IPS-15b (cell line): ENCODE measurements around the gene M1AP.
"Not testable (repeated sequence)": the region's sequence is repeated elsewhere in the genome, so short reads cannot be mapped to it uniquely, and the experiment has no call there.

Experiments
- H3K27me3 ChIP-seq: one replicate; pipeline ENCODE4 v1.6.1; 2013; ENCODE audit warnings: low read length; ENCODE audit not compliant: control insufficient read depth, insufficient read depth
- H3K36me3 ChIP-seq: one replicate; pipeline ENCODE4 v1.6.1; 2013; ENCODE audit warnings: low read length; ENCODE audit not compliant: control insufficient read depth, insufficient read depth
- H3K4me1 ChIP-seq: one replicate; pipeline ENCODE4 v1.6.1; 2013; ENCODE audit warnings: mild to moderate bottlenecking, low read length; ENCODE audit not compliant: control insufficient read depth, insufficient read depth
- H3K4me3 ChIP-seq: one replicate; pipeline ENCODE4 v1.5.1; 2013; ENCODE audit warnings: low read depth, low read length
- H3K9ac ChIP-seq: one replicate; pipeline ENCODE4 v1.6.1; 2013; ENCODE audit warnings: low read depth, mild to moderate bottlenecking, low read length
- H3K9me3 ChIP-seq: one replicate; pipeline ENCODE4 v1.6.1; 2013; ENCODE audit warnings: mild to moderate bottlenecking, low read length; ENCODE audit not compliant: control insufficient read depth, insufficient read depth

Gene M1AP

GRCh38 chr2:74646834-74647482 lies 1.2 kb downstream of the M1AP start:
- Histone ChIP-seq H3K4me3 (peak overlapping the region; percentile 13), H3K4me1 (no peaks in the 10 kb centered on the region), H3K9ac (no peak overlapping the region), H3K27me3 (peaks cover 30% of the 10 kb centered on the region), H3K36me3 (no peaks in the 10 kb centered on the region), H3K9me3 (no peaks in the 10 kb centered on the region)

- no peak overlapping the region for H3K4me3 ChIP-seq
Measured at GRCh38 chr2:74646201-74646600, 1.9 kb downstream of the M1AP start.

GRCh38 chr2:74645344-74645743 lies 2.8 kb downstream of the M1AP start:
- no peak overlapping the region for H3K4me3 ChIP-seq

More at GRCh38 chr2:74646201-74646600, 1.9 kb downstream of the M1AP start:
- Histone ChIP-seq H3K27me3 (peaks cover 26% of the 10 kb centered on the region), H3K4me1 (no peaks in the 10 kb centered on the region), H3K9ac (no peak overlapping the region), H3K36me3 (no peaks in the 10 kb centered on the region), H3K9me3 (no peaks in the 10 kb centered on the region)

GRCh38 chr2:74639550-74639949 lies 8.6 kb downstream of the M1AP start:
- Histone ChIP-seq H3K9ac (no peak overlapping the region), H3K9me3 (no peaks in the 10 kb centered on the region)

More at GRCh38 chr2:74645344-74645743, 2.8 kb downstream of the M1AP start:
- no peak overlapping the region for H3K9ac ChIP-seq
- no peaks in the 10 kb centered on the region for H3K4me1 ChIP-seq
- H3K9me3 ChIP-seq = no peaks in the 10 kb centered on the region
- H3K36me3 ChIP-seq = no peaks in the 10 kb centered on the region
- peaks cover 20% of the 10 kb centered on the region for H3K27me3 ChIP-seq

GRCh38 chr2:74632939-74633312 lies 15.2 kb downstream of the M1AP start:
- Histone ChIP-seq H3K4me1 (peaks cover 15% of the 10 kb centered on the region), H3K4me3 (no peak overlapping the region), H3K9me3 (no peaks in the 10 kb centered on the region), H3K36me3 (no peaks in the 10 kb centered on the region), H3K27me3 (no peaks in the 10 kb centered on the region), H3K9ac (no peak overlapping the region)

More at GRCh38 chr2:74639550-74639949, 8.6 kb downstream of the M1AP start:
- Histone ChIP-seq H3K36me3 (no peaks in the 10 kb centered on the region), H3K4me3 (no peak overlapping the region), H3K4me1 (no peaks in the 10 kb centered on the region), H3K27me3 (no peaks in the 10 kb centered on the region)

- Histone ChIP-seq H3K27me3 (no peaks in the 10 kb centered on the region), H3K36me3 (no peaks in the 10 kb centered on the region), H3K9me3 (no peaks in the 10 kb centered on the region), H3K9ac (no peak overlapping the region), H3K4me1 (peaks cover 15% of the 10 kb centered on the region), H3K4me3 (no peak overlapping the region)
Measured at GRCh38 chr2:74632209-74632938, 15.8 kb downstream of the M1AP start.

- not testable (repeated sequence) for H3K36me3 ChIP-seq, H3K9me3 ChIP-seq, H3K27me3 ChIP-seq, H3K9ac ChIP-seq, H3K4me3 ChIP-seq
- peaks cover 15% of the 10 kb centered on the region for H3K4me1 ChIP-seq
Measured at GRCh38 chr2:74630454-74630853, 17.7 kb downstream of the M1AP start.

GRCh38 chr2:74628538-74629105 lies 19.5 kb downstream of the M1AP start:
- no peaks in the 10 kb centered on the region for H3K27me3 ChIP-seq
- H3K9ac ChIP-seq = no peak overlapping the region
- peaks cover 15% of the 10 kb centered on the region for H3K4me1 ChIP-seq
- H3K36me3 ChIP-seq = no peaks in the 10 kb centered on the region
- H3K4me3 ChIP-seq = no peak overlapping the region
- no peaks in the 10 kb centered on the region for H3K9me3 ChIP-seq

GRCh38 chr2:74625658-74626425 lies 22.3 kb downstream of the M1AP start:
- H3K36me3 ChIP-seq = no peaks in the 10 kb centered on the region
- no peaks in the 10 kb centered on the region for H3K4me1 ChIP-seq
- no peaks in the 10 kb centered on the region for H3K9me3 ChIP-seq
- H3K4me3 ChIP-seq = no peak overlapping the region
- H3K9ac ChIP-seq = no peak overlapping the region
- H3K27me3 ChIP-seq = no peaks in the 10 kb centered on the region

- no peaks in the 10 kb centered on the region for H3K9me3 ChIP-seq
- H3K27me3 ChIP-seq = no peaks in the 10 kb centered on the region
- H3K4me3 ChIP-seq = no peak overlapping the region
- H3K4me1 ChIP-seq = no peaks in the 10 kb centered on the region
- H3K9ac ChIP-seq = no peak overlapping the region
- H3K36me3 ChIP-seq = no peaks in the 10 kb centered on the region
Measured at GRCh38 chr2:74620671-74621070, 27.5 kb downstream of the M1AP start.

- no peaks in the 10 kb centered on the region for H3K36me3 ChIP-seq
- no peak overlapping the region for H3K9ac ChIP-seq
- no peaks in the 10 kb centered on the region for H3K9me3 ChIP-seq
- H3K4me1 ChIP-seq = no peaks in the 10 kb centered on the region
- no peak overlapping the region for H3K4me3 ChIP-seq
- no peaks in the 10 kb centered on the region for H3K27me3 ChIP-seq
Measured at GRCh38 chr2:74619651-74620297, 28.4 kb downstream of the M1AP start.
